HG02588 (cell line): ENCODE data around the gene TMEM11.

Source experiments
- ATAC-seq: cut with Tn5 transposase; IDR thresholded peaks from one replicate; pipeline ENCODE4 v1.9.1; 2021; ENCODE audit warnings: mild to moderate bottlenecking, moderate library complexity; ENCODE audit not compliant: unreplicated experiment

Gene TMEM11

GRCh38 chr17:21186399-21187187 is 27.4 kb downstream of the TMEM11 start:
- ATAC-seq, result no peak

DNA sequence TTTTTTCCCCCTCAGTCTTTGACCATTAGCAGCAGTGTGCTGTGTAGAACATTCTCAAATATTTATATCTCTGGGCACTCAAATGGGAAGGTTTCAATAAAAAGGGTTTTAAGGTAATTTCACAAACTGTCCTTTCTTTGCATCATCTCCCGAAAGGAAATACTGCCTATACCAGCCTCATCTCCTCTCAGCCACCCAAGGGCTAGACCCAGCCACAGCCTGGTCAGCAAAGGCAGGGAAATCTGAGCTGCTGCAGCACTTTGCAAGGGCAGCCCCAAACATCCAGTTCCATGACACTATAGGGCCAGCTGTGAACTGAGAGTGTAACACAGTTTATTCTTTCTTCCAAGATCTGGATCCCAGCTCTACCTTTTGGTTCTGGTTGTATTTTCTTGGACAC is 28.9 kb downstream of the TMEM11 start:
- ATAC-seq, result no peak

- ATAC-seq, result no peak
Measured at GRCh38 chr17:21184570-21184969, 29.4 kb downstream of the TMEM11 start.

GRCh38 chr17:21183468-21183867 is 30.5 kb downstream of the TMEM11 start:
- no peak for ATAC-seq

DNA sequence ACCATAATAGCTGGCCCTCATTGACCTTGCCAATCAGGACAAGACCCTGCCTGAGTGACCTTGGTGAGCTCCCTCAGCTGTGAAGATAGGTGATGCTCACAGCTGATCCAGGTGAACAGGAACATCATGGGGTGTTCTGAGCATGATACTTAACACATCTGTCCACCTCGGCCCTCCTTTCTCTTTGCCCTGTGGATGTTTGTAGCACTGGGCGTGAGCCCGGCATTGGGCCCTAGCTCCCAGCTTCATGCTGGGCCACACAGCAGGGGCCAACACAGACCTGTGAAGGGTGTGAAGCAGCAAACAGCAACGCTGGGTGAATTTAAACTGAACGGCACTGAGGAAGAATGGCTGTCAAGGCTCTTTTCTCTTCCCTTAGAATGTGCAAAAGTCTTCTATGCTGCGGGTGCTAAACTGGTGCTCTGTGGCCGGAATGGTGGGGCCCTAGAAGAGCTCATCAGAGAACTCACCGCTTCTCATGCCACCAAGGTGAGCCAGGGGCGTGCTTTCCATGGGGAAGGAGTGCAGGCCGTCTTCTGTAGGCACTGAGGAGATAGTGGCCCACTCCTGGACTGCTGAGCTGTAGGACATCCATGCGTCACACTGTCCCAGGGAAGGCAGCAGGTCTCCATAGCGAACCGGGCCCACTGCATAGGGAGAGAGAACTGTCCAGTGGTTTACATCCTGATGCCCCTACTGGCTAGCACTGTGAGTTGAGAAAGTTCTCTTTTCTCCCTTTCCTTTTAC is 35.9 kb downstream of the TMEM11 start:
- no peak for ATAC-seq

DNA sequence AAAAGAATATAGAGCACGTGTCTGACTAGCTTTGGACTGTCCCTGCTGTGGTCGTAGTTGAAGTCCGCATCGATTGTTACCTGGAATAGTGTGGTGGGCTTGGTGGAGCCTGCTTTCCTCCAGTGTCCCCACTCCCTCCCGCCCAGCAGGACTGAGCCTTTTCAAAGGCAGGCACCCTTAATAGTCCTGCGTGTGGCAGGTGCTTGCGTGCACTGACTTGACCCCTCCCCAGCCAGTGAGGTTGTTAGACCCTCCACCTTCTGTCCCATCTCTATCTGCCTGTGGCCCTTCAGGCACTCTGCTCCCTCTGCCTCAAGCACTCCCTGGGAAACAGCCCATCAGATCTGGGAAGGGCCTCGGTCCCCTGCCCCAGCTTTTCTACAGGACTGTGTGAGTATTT is 36.6 kb downstream of the TMEM11 start:
- ATAC-seq, result no peak

- no peak for ATAC-seq
Measured at GRCh38 chr17:21176773-21177395, 37.1 kb downstream of the TMEM11 start.

- no peak for ATAC-seq
Measured at GRCh38 chr17:21174713-21175112, 39.2 kb downstream of the TMEM11 start.

DNA sequence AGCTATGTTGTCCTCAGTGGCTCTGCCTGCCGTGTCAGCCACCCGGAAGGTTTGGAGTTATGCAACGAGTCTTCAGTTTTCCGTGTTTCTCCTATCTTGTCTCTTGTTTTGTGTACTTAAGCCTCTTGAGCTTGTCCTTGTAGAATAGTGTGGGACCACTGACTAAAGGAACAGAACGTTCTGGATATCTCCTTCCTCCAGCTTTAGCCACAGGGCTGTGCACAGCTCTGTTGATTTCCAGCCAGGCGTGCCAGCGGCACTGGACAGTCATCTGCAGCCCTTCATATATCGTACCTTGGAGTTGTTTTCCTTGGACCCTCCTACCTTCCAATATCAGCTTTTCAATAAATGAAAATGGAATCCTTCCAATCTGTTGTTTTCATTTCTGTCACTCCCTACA is 39.8 kb downstream of the TMEM11 start:
- no peak for ATAC-seq

DNA sequence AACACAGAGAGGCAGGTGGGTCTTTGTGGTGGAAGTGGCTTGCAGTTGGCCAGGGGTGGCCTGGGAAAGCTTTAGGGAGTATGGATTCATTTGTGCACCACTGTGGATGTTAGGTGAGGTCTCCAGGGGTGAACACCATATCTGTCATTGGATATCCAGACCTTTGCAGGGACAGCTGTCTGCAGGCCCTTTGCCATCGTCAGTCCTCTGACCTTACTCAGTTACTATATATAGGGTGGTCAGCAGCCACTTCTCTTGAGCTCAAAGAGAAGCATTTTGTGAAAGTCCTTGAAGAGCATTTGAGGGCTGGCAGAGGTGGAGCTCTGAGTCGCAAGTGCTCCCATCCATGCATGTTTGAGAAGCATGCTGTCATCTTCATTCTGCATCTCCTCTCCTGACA is 40.4 kb downstream of the TMEM11 start:
- no peak for ATAC-seq

DNA sequence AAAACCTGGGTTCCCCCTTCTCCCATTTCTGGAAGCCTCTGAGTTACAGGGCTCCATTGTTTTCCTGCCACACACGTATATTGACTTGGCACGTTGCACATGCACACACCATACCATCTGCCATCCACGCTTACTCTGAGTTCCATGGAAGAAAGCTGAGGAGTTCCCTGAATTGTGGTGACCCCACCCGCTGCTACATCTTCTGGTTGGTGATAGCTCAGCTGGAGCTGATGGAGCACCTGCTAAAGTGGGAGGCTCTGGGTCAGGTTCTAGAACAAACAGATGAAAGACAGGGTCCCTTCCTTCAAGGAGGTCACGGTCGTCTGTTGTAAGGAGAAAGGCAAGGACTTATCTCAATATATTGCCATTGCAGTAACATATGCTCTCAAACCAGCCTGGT is 41.1 kb downstream of the TMEM11 start:
- no peak for ATAC-seq

- ATAC-seq, result no peak
Measured at GRCh38 chr17:21171970-21172510, 41.9 kb downstream of the TMEM11 start.

DNA sequence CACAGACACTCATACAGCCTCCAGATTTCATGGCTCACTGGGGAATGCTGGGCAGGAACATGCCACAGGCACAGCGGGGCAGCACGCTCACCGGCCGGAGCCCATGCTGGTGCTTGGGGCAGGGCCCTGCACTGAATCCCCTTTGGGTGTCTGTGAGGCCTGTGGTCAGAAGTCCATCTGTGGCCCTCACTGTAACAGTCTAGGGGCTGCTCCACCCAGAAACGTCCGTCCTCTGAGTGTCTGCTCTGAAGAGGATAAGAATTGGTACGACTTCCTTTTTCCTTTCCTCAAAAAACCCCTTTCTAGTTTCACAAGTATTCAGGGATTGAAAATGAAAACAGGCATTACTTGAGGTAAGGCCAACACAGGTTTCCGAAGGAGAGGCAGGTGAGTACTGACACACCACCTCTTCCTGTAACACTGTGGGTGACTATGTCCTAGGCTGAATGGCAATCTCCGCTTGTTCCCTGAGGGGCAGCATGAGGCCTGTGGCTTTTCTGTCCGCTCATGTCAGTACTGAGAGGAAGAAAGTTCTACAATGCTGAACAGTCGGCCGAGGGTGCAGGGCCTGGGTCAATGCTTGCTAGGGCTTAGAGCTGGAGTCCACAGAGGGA is 42.5 kb downstream of the TMEM11 start:
- peak; percentile 63 for ATAC-seq

DNA sequence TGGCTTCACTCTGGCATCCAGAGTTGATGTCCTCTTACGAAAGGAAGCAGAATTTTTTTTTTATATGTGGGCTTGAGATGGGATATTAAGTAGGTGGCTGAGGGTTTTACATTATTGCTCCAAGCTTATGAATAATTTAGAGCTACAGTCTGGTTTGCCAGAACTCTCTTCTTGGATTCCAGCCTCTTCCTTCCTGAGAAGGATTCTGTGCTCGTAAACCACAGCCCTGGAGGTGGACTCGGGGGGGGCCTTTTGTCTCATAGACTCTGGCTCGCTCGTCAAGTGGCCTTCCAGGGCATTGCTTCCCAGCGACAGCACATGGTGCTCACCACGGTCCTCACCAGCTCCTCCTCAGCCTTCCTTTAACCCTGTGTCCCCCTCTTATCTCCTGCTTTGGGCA is 43.2 kb downstream of the TMEM11 start:
- ATAC-seq, result no peak

- no peak for ATAC-seq
Measured at GRCh38 chr17:21169496-21169895, 44.5 kb downstream of the TMEM11 start.

DNA sequence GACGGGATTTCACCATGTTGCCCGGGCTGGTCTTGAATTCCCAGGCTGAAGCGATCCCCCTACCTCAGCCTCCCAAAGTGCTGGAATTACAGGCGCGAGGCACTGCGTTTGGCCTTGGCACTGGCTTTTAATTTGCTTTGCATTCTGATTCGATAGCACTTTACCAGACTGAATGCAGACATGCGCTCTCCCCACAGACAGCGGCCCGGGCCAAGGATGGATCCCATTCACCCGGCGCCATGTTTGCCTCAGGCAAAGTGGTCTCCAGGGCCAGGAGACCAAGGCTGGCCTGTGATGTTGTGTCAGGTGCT is 45.5 kb downstream of the TMEM11 start:
- no peak for ATAC-seq

DNA sequence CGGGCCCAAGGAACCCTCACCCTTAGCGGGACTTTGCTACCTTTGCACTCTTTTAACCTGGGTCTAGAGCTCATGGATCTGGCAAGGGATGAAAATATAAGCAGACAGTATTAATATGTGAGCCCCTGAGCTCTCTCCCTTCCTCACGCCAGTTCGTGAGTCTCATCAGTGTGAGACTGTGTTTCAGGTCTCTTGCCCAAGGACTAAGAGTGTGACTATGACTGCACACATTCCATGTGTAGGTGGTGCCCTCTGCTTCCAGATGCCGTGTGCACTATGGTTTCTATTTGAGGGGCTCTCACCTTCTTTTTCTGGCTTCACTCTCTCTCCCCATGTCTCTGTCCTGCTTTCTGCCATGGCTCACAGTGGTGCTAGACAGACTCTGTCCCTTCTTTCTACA is 46.7 kb downstream of the TMEM11 start:
- ATAC-seq, result no peak

- no peak for ATAC-seq
Measured at GRCh38 chr17:21166595-21167210, 47.3 kb downstream of the TMEM11 start.

DNA sequence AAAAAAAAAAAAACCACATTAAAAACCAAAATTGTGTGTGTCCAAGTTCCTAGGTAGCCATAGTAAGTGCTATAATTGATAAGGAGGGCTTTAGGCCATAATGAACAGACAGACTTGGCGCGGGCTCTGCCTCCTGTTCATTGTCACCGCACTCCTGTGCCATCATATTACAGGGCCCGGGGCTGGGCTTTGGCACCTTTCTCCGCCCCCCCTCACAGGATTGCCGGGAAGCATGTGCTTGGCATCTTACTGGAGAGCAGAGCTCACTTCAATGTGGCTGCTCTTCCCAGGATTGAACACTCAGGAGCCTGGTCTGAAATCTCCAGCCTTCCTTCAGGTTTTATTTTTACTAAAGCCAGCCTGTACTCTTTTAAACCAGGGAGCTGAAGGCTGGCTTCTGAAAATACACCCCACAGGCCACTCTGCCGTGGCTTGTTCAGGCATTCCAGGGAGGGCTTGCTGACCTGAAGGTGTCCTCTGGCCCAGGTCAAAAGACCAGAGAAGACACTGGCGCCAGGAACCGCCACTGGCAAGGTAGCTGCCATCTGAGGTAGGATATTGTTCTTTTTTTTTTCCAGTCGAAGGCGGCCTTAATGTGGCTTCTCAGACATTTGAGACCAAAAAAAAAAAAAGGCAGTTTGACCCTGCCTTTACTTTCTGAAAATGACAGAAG is 47.9 kb downstream of the TMEM11 start:
- ATAC-seq, result no peak

DNA sequence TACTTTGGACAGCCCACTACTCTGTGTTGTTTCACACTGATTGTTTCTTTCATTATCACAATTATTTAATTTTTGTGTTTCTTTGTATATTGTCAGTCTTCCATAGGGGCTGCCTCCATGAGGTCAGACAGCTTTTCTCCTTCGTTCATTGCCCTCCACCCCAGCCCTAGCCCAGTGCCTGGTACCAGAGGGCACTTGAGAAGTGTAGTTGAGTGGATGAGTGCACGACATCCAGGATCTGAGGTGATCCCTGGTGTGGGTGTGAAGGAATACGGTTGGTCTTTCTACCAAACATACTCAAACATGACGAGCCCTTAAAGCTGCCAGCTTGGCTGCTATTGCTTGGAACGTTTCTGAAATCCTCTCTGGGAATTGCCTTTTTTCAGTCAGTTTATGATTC is 49.3 kb downstream of the TMEM11 start:
- ATAC-seq, result no peak
